GM12873 (cell line): ENCODE data around the gene MORC1.

Experiments
- TF ChIP-seq, protein P1 (sequence below): IDR thresholded peaks from 2 replicates; pipeline ENCODE4 v1.5.1; 2012; ENCODE audit warnings: low read depth, mild to moderate bottlenecking, moderate library complexity, low read length, control low read depth; ENCODE audit not compliant: insufficient read depth; ENCODE audit errors: missing control alignments

The MORC1 gene

DNA sequence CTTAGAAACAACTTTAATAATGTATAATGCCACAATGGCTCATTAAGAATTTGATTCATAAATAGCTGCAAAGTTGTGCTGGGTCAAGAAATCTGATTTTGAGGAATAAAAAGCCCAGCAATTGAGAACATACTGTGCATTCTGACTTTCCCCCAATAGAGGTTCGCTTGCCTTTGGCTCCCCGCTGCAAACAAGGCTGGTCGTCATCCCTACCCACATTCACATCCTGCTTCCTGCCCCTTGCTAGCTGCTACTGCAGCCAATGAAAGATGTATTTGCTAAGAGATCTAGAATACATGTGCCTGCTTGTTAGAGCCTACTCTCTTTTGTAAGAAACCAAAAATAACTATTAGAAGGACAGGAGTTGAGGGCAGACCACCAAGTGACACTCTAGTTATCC is 112.5 kb downstream of the MORC1 start:
- TF ChIP-seq, protein P1, sequence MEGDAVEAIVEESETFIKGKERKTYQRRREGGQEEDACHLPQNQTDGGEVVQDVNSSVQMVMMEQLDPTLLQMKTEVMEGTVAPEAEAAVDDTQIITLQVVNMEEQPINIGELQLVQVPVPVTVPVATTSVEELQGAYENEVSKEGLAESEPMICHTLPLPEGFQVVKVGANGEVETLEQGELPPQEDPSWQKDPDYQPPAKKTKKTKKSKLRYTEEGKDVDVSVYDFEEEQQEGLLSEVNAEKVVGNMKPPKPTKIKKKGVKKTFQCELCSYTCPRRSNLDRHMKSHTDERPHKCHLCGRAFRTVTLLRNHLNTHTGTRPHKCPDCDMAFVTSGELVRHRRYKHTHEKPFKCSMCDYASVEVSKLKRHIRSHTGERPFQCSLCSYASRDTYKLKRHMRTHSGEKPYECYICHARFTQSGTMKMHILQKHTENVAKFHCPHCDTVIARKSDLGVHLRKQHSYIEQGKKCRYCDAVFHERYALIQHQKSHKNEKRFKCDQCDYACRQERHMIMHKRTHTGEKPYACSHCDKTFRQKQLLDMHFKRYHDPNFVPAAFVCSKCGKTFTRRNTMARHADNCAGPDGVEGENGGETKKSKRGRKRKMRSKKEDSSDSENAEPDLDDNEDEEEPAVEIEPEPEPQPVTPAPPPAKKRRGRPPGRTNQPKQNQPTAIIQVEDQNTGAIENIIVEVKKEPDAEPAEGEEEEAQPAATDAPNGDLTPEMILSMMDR, result no peak

DNA sequence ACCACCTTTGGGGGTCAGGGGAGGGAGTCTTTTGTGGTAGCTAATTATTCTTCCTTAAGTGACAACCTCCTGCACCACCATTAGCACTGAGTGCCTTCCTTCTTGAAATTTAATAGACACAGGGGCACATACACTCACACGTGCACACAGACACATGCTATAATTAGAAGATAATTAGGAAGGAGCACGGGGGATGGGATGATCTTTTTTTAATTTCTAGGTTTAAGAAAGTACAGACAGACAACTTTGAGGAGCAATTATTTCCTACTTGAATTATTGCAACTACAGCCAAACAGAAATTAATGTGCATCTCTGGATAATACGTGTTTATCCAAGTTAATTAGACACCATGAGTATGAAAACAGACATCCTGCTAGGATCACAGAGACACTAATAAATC is 119.5 kb downstream of the MORC1 start:
- TF ChIP-seq, protein P1, result no peak

DNA sequence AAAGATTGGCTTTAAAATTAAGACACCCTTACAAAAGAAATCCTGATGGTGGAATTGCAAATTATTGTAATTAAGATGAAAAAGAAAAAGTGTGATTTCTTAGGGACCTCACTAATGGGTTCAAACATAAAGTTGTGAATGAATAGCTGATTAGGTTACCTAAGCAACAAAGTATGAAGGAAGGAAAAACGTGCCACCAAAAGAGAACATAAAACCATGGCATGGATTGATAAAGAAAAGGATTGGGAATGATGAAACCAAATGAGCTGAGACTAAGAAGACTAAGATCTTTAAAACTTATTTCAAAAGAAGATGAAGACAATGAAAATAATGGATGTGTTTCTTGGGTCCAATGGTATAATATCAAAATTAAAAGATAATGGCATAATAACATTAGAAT is 132.1 kb downstream of the MORC1 start:
- TF ChIP-seq, protein P1, result no peak

DNA sequence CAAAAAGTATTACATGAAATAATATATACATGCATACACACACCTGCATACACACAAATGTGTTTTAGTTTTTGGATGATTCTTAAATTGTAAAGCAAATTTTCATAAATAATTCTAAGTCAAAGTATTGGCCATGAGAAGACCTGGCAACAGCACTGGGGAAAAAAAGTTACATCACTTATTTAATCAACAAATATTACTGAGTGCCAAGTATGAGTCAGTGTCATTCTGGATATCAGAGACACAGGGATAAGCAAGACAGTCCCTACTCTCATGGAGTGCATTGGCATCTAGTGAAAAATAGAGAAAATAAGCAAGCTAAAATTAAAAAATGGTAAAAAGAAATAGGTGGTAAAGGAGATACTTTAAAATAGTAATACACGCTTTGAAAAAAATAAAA is 134.9 kb downstream of the MORC1 start:
- TF ChIP-seq, protein P1, result no peak

DNA sequence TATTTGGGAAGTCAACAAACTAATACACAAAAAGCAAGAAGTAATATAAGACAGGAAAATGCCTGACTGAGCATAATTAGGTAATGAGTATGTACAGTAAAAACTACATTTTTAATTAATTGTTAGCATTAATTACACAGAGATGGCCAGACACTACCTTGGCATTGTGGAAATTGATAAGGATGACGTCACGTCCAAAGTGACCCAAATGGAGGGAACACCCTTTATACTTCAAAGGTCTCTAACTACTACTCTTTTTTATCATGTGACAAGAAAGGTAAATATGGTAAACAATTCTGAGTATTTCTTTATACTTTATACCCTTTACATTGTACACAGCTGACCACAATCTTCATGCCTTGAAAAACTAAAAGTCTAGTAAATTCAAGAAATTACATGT is 141.9 kb downstream of the MORC1 start:
- TF ChIP-seq, protein P1, result no peak

DNA sequence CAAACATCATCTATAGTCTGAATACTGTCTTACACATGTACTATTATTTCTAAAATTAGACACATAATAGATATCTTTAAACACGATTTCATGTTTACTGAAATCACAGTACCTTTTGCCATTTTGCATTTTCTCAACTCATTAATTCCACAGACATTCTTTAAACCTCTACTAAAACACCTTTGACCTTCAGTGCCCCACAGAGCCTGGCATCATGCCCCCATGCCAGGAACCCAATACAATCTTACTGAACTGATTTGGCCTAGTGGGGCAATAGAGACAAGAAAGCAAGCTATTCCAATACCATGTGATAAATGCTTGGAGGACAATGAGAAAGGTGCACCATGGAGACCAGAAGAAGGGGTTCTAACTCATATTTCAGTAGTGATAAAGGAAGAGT is 144.9 kb downstream of the MORC1 start:
- TF ChIP-seq, protein P1, result no peak

DNA sequence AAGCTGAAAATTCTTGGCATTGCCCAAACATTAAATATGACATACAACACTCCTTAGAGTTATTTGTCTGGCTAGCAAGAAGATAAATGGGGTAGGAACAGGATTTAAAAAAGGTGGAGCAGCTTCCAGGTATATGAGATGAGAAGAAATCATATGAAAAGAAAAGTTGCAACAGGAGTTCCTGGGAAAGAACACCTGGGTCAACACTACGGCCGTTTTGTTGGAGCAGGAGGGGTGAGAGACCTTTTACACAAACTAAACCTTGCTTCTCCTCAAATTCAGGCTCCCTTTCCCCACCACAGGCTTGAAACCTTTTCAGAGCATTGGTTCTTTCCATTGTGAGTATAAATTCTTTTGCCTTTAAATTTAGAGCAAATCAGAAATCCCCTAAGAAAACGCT is 145.5 kb downstream of the MORC1 start:
- TF ChIP-seq, protein P1, result no peak
